CD4-positive, alpha-beta T cell treated with Interleukin-4 for 4 hours (primary cell): Measurements from ENCODE around the gene XIRP2.
"Not testable (repeated sequence)": the region's sequence is repeated elsewhere in the genome, so short reads cannot be mapped to it uniquely, and the experiment has no call there.

Source experiments
- DNase-seq: peaks from one replicate; pipeline ENCODE4 v3.0.0-alpha.2; 2020

Gene XIRP2

GRCh38 chr2:166944909-166945308, 56.6 kb downstream of the XIRP2 start:
- DNase-seq, result no peak

- DNase-seq, result no peak
Measured at GRCh38 chr2:166957686-166958085, 69.4 kb downstream of the XIRP2 start.

GRCh38 chr2:166958986-166959481, 70.8 kb downstream of the XIRP2 start:
- DNase-seq, result no peak

- DNase-seq, result no peak
Measured at GRCh38 chr2:166959556-166959955, 71.3 kb downstream of the XIRP2 start.

GRCh38 chr2:166960702-166961270, 72.5 kb downstream of the XIRP2 start:
- DNase-seq, result no peak

GRCh38 chr2:166961933-166962332, 73.7 kb downstream of the XIRP2 start:
- no peak for DNase-seq

GRCh38 chr2:166969486-166969885, 81.2 kb downstream of the XIRP2 start:
- no peak for DNase-seq

- DNase-seq, result no peak
Measured at GRCh38 chr2:166972002-166972401, 83.7 kb downstream of the XIRP2 start.

GRCh38 chr2:166972418-166972817, 84.1 kb downstream of the XIRP2 start:
- DNase-seq, result no peak

GRCh38 chr2:166984188-166984587, 95.9 kb downstream of the XIRP2 start:
- no peak for DNase-seq

- no peak for DNase-seq
Measured at GRCh38 chr2:166984797-166985196, 96.5 kb downstream of the XIRP2 start.

- no peak for DNase-seq
Measured at GRCh38 chr2:166994588-166995336, 106.5 kb downstream of the XIRP2 start.

- no peak for DNase-seq
Measured at GRCh38 chr2:166996465-166996864, 108.2 kb downstream of the XIRP2 start.

GRCh38 chr2:167001165-167001564, 112.9 kb downstream of the XIRP2 start:
- DNase-seq, result no peak

- no peak for DNase-seq
Measured at GRCh38 chr2:167005096-167005495, 116.8 kb downstream of the XIRP2 start.

GRCh38 chr2:167013227-167013626, 124.9 kb downstream of the XIRP2 start:
- no peak for DNase-seq

GRCh38 chr2:167015806-167016205, 127.5 kb downstream of the XIRP2 start:
- DNase-seq, result no peak

GRCh38 chr2:167017021-167017420, 128.7 kb downstream of the XIRP2 start:
- DNase-seq, result no peak

GRCh38 chr2:167018590-167018989, 130.3 kb downstream of the XIRP2 start:
- no peak for DNase-seq

- no peak for DNase-seq
Measured at GRCh38 chr2:167028503-167028902, 140.2 kb downstream of the XIRP2 start.

- DNase-seq, result not testable (repeated sequence)
Measured at GRCh38 chr2:167034976-167035375, 146.7 kb downstream of the XIRP2 start.

- DNase-seq, result no peak
Measured at GRCh38 chr2:167048829-167049228, 160.5 kb downstream of the XIRP2 start.

GRCh38 chr2:167049659-167050058, 161.4 kb downstream of the XIRP2 start:
- no peak for DNase-seq

GRCh38 chr2:167052825-167053224, 164.5 kb downstream of the XIRP2 start:
- DNase-seq, result no peak

- no peak for DNase-seq
Measured at GRCh38 chr2:167054881-167055280, 166.6 kb downstream of the XIRP2 start.
